Adipocyte (in vitro differentiated cells): ENCODE results near the gene CDH26.

Experiments used
- DNase-seq: peaks from one replicate; pipeline ENCODE4 v3.0.0-alpha.2; 2015; ENCODE audit warnings: low read depth
- H3K27me3 ChIP-seq: replicated peaks from 2 replicates; pipeline ENCODE4 v1.7.0; 2013; ENCODE audit warnings: mild to moderate bottlenecking, low read length, moderate library complexity; ENCODE audit not compliant: control insufficient read depth, insufficient read depth
- H3K36me3 ChIP-seq: 2 replicates; pipeline ENCODE4 v1.7.0; 2013; ENCODE audit warnings: low read length, mild to moderate bottlenecking, moderate library complexity; ENCODE audit not compliant: control insufficient read depth, insufficient read depth, severe bottlenecking
- H3K4me1 ChIP-seq: 2 replicates; pipeline ENCODE4 v1.7.0; 2013; ENCODE audit warnings: mild to moderate bottlenecking, low read length, moderate library complexity; ENCODE audit not compliant: control insufficient read depth, insufficient read depth
- H3K4me3 ChIP-seq: 2 replicates; pipeline ENCODE4 v1.7.0; 2013; ENCODE audit warnings: mild to moderate bottlenecking, low read length, moderate library complexity
- H3K9ac ChIP-seq: 2 replicates; pipeline ENCODE4 v1.7.0; 2013; ENCODE audit warnings: mild to moderate bottlenecking, low read length, moderate library complexity
- H3K9me3 ChIP-seq: 2 replicates; pipeline ENCODE4 v1.7.0; 2013; ENCODE audit warnings: mild to moderate bottlenecking, low read length, moderate library complexity; ENCODE audit not compliant: control insufficient read depth

Gene CDH26

DNA sequence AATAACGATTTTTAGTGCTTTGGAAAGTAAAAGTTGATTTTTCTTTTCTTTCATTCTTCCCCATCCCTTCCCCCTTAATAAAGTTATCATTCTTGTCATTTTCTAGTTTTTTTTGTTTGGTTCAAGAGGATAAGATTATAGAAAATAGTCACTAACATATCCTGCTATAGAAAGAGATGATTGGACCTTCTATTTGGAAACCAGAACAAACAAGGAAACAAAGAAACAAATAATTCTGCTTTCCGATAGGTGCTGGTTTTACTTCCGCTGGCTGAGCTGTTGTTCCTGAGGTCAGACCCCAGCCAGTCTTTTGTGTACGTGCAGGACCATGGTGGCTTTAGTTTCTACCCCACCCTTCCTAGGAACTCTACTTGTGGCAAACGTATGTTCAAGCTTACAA, at the start of gene CDH26:
CDH26 (plus strand) TSS at position 301 of the 400 bp plus-strand sequence. CDS start 304 bp downstream, outside the sequence.
- H3K9ac ChIP-seq: no peak within 1 kb of the TSS
- DNase-seq: no peak
- no peaks in the 10 kb centered on the region for H3K9me3 ChIP-seq
- H3K4me3 ChIP-seq: no peak within 1 kb of the TSS
- H3K36me3 ChIP-seq: no peaks in the 10 kb centered on the region
- no peaks in the 10 kb centered on the region for H3K4me1 ChIP-seq
- H3K27me3 ChIP-seq: no peaks in the 10 kb centered on the region

DNA sequence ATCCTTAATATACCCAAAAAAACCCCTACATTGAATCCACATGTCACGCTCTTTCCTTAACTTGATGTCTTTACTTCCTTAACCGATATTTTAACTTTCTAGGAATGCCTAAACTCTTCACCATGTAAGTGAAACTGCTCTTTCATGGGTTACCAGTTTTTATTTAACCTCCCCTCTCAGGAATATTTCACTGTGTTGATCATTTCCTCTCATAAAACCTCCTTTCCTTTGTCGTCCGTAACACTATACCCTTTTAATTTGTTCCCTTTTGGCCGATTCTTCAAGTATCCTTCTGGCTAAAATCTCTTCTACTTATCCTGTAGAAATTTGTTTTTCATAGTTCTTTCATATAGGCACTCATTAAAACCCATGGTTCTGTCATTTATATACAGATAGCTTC, 49.4 kb upstream of the CDH26 start:
- Histone ChIP-seq H3K9ac (no peak overlapping the region), H3K9me3 (no peaks in the 10 kb centered on the region), H3K27me3 (no peaks in the 10 kb centered on the region), H3K4me1 (no peaks in the 10 kb centered on the region), H3K36me3 (no peaks in the 10 kb centered on the region), H3K4me3 (no peak overlapping the region)
- no peak for DNase-seq

DNA sequence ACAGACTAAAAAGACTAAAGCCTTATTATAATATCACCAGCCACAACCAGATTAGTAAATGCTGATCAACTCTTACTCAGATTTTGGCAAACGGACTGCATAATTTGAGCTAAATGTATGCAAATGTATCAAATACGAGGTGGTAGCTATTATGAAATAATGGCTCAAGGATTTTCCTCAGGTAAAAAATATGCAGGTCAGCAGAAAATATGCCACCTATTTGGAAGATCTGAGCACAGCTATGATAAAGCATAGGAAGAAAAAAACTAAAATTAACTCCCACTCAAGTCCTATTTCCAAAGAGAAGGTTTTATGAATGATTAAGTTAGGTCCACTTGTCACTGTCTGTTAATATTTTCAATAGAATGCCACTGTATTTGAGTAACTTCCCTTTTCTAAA, 47.2 kb upstream of the CDH26 start:
- Histone ChIP-seq H3K4me1 (no peaks in the 10 kb centered on the region), H3K9me3 (no peaks in the 10 kb centered on the region), H3K36me3 (no peaks in the 10 kb centered on the region), H3K27me3 (no peaks in the 10 kb centered on the region), H3K4me3 (no peak overlapping the region), H3K9ac (no peak overlapping the region)
- DNase-seq: no peak

DNA sequence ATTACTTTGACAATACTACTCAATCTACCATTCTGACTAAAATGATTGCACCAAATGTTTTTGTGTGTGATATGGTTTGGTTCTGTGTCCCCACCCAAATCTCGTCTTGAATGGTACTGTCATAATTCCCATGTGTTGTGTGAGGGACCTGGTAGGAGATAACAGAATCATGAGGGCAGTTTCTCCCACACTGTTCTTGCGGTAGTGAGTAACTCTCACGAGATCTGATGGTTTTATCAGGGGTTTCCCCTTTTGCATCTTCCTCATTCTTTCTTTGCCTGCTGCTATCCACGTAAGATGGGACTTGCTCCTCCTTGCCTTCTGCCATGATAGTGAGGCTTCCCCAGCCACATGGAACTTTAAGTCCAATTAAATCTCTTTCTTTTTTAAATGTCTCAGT, 45.6 kb upstream of the CDH26 start:
- H3K4me3 ChIP-seq: no peak overlapping the region
- H3K9me3 ChIP-seq: no peaks in the 10 kb centered on the region
- H3K9ac ChIP-seq: no peak overlapping the region
- H3K4me1 ChIP-seq: peaks cover 1% of the 10 kb centered on the region
- H3K36me3 ChIP-seq: no peaks in the 10 kb centered on the region
- no peak for DNase-seq
- no peaks in the 10 kb centered on the region for H3K27me3 ChIP-seq

DNA sequence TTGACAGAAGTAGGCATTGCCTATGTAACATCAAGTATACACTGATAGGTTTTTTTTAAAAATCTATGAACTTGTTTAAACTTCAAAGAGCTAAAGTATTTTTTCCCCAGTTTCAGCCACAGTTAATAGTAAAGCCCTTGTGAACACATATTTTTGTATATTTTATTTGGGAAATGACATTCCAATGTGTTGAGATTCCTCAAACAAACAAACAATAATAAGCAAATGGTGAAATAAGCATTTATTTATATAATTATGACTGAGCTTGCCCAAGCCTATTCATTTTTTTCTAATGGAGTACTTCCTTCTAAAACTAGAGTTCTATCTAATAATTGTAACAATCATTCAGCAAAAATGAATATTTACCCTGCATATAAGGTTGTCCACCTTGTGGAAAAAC, 37.3 kb upstream of the CDH26 start:
- H3K9ac ChIP-seq: no peak overlapping the region
- H3K27me3 ChIP-seq: no peaks in the 10 kb centered on the region
- H3K4me3 ChIP-seq: no peak overlapping the region
- peak; percentile 53 for DNase-seq
- no peaks in the 10 kb centered on the region for H3K36me3 ChIP-seq
- peaks cover 14% of the 10 kb centered on the region for H3K4me1 ChIP-seq
- H3K9me3 ChIP-seq: no peaks in the 10 kb centered on the region

DNA sequence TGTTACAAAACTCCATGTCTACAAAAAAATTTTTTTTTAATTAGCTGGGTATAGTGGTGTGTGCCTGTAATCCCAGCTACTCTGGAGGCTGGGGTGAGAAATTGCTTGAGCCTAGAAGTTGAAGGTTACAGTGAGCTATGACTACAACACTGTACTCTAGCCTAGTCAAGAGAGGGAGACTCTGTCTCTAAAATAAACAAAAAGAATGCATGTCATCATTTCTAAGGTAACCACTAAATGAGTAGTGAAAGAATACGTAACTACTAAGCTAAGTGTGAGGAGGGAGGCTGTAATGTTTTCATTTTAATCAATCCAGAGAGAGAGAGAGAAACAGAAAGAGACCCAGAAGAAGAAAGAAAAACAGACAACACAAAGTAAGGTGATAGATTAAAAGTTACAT, 34.7 kb upstream of the CDH26 start:
- Histone ChIP-seq H3K4me1 (peaks cover 9% of the 10 kb centered on the region), H3K9ac (no peak overlapping the region), H3K27me3 (no peaks in the 10 kb centered on the region), H3K9me3 (no peaks in the 10 kb centered on the region), H3K4me3 (no peak overlapping the region), H3K36me3 (no peaks in the 10 kb centered on the region)
- DNase-seq: no peak

DNA sequence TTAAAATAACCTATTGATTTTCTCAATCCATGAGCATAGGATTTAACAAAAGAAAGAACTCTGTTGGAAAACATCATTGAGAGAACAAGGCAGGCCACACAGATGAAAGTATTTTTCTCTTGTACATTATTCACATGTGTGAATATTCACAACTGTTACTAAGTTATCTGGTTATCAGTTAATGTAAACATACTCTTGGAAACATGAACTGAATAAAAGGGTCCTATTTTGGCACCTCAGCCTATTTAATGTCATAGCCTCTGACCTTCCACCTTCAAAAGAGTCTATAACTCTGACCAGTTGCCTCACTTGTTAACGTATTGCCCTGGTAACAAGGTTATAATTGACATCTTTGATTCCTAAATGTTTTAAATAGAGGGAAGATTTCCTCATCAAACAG, 32.9 kb upstream of the CDH26 start:
- Histone ChIP-seq H3K27me3 (no peaks in the 10 kb centered on the region), H3K9me3 (no peaks in the 10 kb centered on the region), H3K36me3 (no peaks in the 10 kb centered on the region), H3K4me1 (peaks cover 6% of the 10 kb centered on the region), H3K4me3 (no peak overlapping the region), H3K9ac (no peak overlapping the region)
- DNase-seq: no peak

DNA sequence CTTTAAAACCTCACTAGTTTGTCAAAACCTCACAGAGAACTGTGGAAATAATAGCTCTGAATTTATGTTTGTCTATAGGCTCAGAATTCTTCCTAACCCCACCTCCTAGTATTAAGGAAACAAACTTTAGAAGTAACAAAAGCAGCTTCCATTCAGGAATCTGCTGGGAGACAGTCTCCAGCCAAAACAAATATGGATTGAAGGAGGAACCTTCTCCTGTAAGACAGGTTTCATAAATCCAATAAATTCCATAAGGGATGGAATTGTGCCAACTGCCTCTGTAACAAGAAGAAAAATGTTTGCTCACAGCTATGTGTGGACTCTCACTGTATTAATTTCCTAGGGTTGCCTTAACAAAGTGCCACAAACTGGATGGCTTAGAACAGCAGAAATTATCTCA, 32.3 kb upstream of the CDH26 start:
- Histone ChIP-seq H3K4me3 (no peak overlapping the region), H3K27me3 (no peaks in the 10 kb centered on the region), H3K9me3 (no peaks in the 10 kb centered on the region), H3K36me3 (no peaks in the 10 kb centered on the region), H3K9ac (no peak overlapping the region), H3K4me1 (peaks cover under 1% of the 10 kb centered on the region)
- DNase-seq: no peak

DNA sequence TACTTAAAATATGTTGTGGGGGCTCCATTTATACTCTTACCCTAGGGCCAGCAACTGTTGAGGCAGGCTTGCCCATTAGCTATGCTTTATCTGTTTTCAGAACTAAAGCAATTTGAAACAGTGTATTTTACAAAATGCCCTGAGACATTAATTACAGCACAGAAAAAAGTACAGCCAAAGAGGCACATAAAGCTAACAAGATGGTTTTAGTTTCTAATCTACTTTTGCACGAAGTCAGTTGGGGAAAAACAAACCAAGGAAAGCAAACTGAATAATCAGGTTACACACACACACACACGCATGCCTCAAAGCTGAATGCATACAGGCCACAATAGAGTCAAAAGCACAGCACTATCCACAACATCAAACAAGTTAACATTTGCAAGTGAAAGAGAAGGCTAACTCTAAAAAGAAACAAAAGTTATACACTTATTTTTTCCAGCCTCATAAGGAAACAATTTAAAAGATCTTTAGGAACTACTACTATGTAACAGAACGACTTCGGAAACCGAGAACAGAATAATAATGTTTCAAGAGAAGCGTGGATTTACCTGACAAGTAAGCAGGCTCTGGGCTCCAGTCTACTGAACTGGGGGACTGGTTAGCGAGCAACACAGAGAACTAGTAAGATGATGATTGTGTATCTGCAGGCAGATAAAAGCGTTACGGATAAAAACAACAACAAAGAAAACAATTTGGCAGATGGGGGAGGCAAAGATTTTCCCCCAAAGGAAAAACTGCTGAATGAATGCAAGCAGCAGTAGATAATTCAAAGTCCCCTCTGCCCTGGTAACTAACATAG, 26.5 kb upstream of the CDH26 start:
- H3K9me3 ChIP-seq: no peaks in the 10 kb centered on the region
- no peaks in the 10 kb centered on the region for H3K27me3 ChIP-seq
- H3K36me3 ChIP-seq: no peaks in the 10 kb centered on the region
- no peak overlapping the region for H3K9ac ChIP-seq
- H3K4me3 ChIP-seq: no peak overlapping the region
- peaks cover 8% of the 10 kb centered on the region for H3K4me1 ChIP-seq
- peak; percentile 45 for DNase-seq

DNA sequence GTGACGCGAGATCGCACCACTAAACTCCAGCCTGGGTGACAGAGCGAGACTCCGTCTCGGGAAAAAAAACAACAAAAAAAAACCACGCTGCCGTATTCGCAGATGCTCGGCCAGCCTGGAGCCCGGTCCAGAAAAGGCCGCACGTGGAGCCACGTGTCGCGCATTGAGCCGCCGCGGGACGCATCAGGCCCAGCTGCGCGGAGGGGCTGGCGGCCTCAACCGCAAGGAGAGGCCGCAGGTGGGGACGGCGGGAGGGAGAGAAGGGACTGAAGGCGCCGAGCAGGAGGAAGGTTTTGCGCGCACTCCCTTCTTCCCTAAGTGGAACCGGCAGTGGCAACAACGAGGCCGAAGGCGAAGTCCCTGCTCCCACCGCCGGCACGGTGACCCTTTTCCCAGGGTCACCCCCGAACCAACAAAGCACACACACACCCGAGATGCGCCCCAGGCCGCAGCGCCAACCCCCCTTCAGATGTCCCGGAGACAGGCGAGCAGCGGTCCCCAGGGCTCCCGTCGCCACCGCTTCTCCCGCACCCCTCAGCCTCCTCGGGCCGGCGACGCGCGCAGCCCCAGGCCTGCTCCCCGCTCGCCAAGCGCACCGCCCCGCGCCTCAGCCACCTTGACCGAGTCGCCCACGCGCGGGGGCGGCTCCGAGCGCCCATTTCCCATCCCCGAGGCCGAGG, 25.5 kb upstream of the CDH26 start:
- Histone ChIP-seq H3K4me3 (no peak overlapping the region), H3K27me3 (no peaks in the 10 kb centered on the region), H3K4me1 (peaks cover 18% of the 10 kb centered on the region), H3K9ac (no peak overlapping the region), H3K9me3 (no peaks in the 10 kb centered on the region), H3K36me3 (no peaks in the 10 kb centered on the region)
- no peak for DNase-seq

DNA sequence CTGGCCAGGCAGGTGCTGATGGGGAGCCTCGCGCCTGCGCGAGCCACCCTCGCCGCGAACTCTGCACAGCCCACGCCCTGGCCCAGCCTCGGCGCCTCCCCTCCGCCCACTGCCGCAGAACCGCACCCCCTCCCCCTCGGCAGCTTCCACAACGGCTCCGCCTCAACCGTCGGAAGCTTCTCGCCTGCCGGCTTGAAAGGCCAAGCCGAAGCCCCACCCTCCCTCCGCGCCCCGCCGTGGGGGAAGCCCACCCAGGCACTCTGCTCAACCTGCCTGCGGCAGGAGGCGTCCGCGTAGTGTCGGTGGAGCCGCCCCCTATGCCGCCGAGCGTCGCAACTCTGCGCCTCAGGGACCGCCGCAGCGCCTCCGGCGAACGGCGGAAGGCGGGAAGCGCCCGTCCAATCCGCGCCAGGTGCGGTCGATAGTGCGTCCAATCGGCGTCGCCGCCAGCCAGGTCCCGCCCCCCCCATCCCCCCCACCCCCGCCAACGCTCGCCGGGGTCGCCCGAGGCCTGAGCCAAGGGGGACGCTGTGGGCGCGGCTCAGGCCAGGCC, 24.9 kb upstream of the CDH26 start, which contains the start of gene SYCP2:
SYCP2 (minus strand) TSS at position 342 of the 553 bp plus-strand sequence. CDS start 11,224 bp downstream, outside the sequence.
- H3K27me3 ChIP-seq: no peaks in the 10 kb centered on the region
- H3K9me3 ChIP-seq: no peaks in the 10 kb centered on the region
- H3K4me3 ChIP-seq: peak within 1 kb of the TSS; percentile 85
- H3K9ac ChIP-seq: peak within 1 kb of the TSS; percentile 71
- no peaks in the 10 kb centered on the region for H3K36me3 ChIP-seq
- peaks cover 25% of the 10 kb centered on the region for H3K4me1 ChIP-seq
- DNase-seq: no peak
